Psoas muscle (tissue), 8 donors: ENCODE data around the gene TPD52L2. TPM values are rescaled to one million over a fixed set of nuclear protein-coding genes. Genes with fewer than 3 reads are reported as not detected.

ENCODE experiments used
- ATAC-seq, 4 donors: fragments of 200-7000 bp; cut with Tn5 transposase; one replicate each; pipeline ENCODE4 v1.9.1; 2020; ENCODE audit warnings: moderate library complexity in 3 of 4, mild to moderate bottlenecking in 2 of 4
- DNase-seq, 2 donors: peaks; one replicate each; pipeline ENCODE4 v3.0.0-alpha.2; 2020
- H3K27ac ChIP-seq: fragments of 200-600 bp; one replicate; pipeline ENCODE4 v1.8.0; 2022
- H3K27me3 ChIP-seq, 3 donors: fragments of 200-600 bp in 1 of 3; one replicate each; pipeline versions ENCODE4 v1.6.1 to v1.8.0; 2013 to 2022; ENCODE audit warnings: low read length in 2 of 3, mild to moderate bottlenecking in 2 of 3, moderate library complexity in 1 of 3; ENCODE audit not compliant: insufficient read depth in 3 of 3
- H3K36me3 ChIP-seq, 2 donors: fragments of 200-600 bp in 1 of 2; one replicate each; pipeline versions ENCODE4 v1.6.1 to v1.8.0; 2013 to 2022; ENCODE audit warnings: low read depth in 1 of 2, mild to moderate bottlenecking in 1 of 2, moderate library complexity in 1 of 2; ENCODE audit not compliant: insufficient read depth in 1 of 2
- H3K4me1 ChIP-seq: fragments of 200-600 bp; one replicate; pipeline ENCODE4 v1.8.0; 2022
- H3K4me3 ChIP-seq: fragments of 200-600 bp; one replicate; pipeline ENCODE4 v1.8.0; 2022; ENCODE audit warnings: mild to moderate bottlenecking
- H3K9me3 ChIP-seq: fragments of 200-600 bp; one replicate; pipeline ENCODE4 v1.8.0; 2022
- CTCF ChIP-seq: fragments of 200-600 bp; IDR thresholded peaks from one replicate; pipeline ENCODE4 v1.8.0; 2022; ENCODE audit warnings: antibody characterized with exemption
- WGBS, 3 donors: extraction: QIAGEN DNeasy Blood & Tissue Kit; methylation state at CpG; one replicate each; pipeline versions ENCODE4 v1.1.6 to v1.1.7; 2013; 5-methylcytosine and 5-hydroxymethylcytosine counted together
- intact Hi-C, 2 donors: fragments of 100-400 bp; cut with DNase I; formaldehyde crosslinking; loops; one replicate each; pipeline versions ENCODE4 v1.11.0 to v1.14.2; 2022
- polyA plus RNA-seq, 3 donors: library from polyadenylated mRNA; stranded (reverse); fragments of 200-250 nt; gene quantifications; one replicate each; pipeline ENCODE4 v1.2.3, GENCODE V29; 2013
- total RNA-seq, 4 donors: library from RNA; stranded (reverse); fragmentation: NEBNext Ultra II Directional in 2 of 4; extraction: Animal tissue kit (Norgen Biotek cat#: 25700) in 2 of 4; gene quantifications; one replicate each; pipeline versions ENCODE4 v1.2.1 to v1.2.4, GENCODE V29; 2021 to 2023
- donor health status: healthy with polysubstance abuse.
- donor health status: DM: no; HTN: no; CAD: no; lungs with moderate emphysema.
- donor health status: Bipolar disorder and iron deficiency.
- donor health status: healthy.
- donor health status: DM: yes; HTN: yes; CAD: no.
- donor health status: DM: no; HTN: no; CAD: no.
- donor health status: DM: no; HTN: no; CAD: no.
- donor health status: DM: yes; HTN: yes; CAD: no.

Gene TPD52L2
- total and polyA plus RNA-seq, 7 donors = 40.7 to 152 (median 55.8) TPM

GRCh38 chr20:63861365-63861934, 3.6 kb upstream of the TPD52L2 start, which contains the start of gene ABHD16B:
TSS of gene ABHD16B (plus strand) at chr20:63861498. CDS start at chr20:63861541, 43 bp downstream.
- no peak for DNase-seq
- Histone ChIP-seq H3K27ac (no peak within 1 kb of the TSS), H3K36me3 (peaks cover 3 to 9% of the 10 kb centered on the region in 2 donors), H3K27me3 (peaks cover 0 to 12% (median 0%) of the 10 kb centered on the region in 3 donors), H3K4me3 (no peak within 1 kb of the TSS), H3K4me1 (peaks cover 20% of the 10 kb centered on the region), H3K9me3 (no peaks in the 10 kb centered on the region)
- intact Hi-C loops = no loop called here
- no peak for ATAC-seq
- no peak for TF ChIP-seq CTCF
- WGBS, 3 donors = 96 to 97% (median 96%) methylated on average over 59 of the region's 59 CpGs

- H3K4me3 ChIP-seq = no peak overlapping the region
- WGBS, 3 donors = 96% methylated on average over 77 to 95 of the region's 95 CpGs
- DNase-seq = no peak
- H3K9me3 ChIP-seq = no peaks in the 10 kb centered on the region
- TF ChIP-seq CTCF = no peak
- peaks cover 3 to 9% of the 10 kb centered on the region in 2 donors for H3K36me3 ChIP-seq
- intact Hi-C loops = no loop called here
- H3K27me3 ChIP-seq = peaks cover 0 to 5% (median 0%) of the 10 kb centered on the region in 3 donors
- no peak overlapping the region for H3K27ac ChIP-seq
- peaks cover 20% of the 10 kb centered on the region for H3K4me1 ChIP-seq
- no peak for ATAC-seq
Observed at GRCh38 chr20:63861981-63862901, 2.8 kb upstream of the TPD52L2 start.

DNA sequence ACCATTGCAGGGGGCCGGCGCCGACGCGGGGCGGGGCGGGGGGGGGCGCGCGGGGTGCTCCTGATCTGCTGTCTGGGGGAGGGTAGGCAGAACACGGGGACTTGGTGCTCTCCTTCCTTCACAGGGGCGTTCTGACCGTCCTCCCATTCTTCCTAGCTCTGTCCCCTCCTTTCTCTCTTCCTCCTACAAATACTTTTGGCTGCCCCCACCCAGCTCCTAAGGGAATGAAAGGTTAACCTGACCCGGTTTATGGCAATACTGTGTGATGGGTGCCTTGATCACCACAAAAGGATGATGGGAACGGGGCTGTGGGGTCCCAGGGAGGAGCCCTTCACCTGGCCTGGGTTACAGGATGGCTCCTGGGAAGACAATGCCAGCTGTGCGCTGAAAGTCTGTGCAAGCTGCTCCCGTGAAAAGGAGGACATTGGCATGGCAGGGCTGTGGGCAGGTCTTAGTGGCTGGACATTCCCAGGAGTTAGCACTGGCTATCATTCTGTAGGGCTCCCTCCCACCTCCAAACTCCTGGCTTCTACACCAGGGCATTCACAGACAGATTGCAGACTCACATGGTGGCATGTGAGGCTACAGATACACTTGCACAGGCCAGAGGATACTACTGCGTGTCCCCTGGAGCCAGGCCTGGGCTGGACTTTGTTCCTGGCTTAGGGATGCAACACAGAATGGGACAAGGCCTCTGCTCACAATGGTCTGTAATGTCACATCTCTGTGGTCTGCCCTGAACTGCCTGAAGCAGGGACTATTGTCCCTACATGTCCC, 1.9 kb upstream of the TPD52L2 start:
- ATAC-seq = no peak
- H3K4me1 ChIP-seq = peaks cover 20% of the 10 kb centered on the region
- no peaks in the 10 kb centered on the region for H3K27me3 ChIP-seq
- H3K4me3 ChIP-seq = peak overlapping the region; percentile 99
- no peaks in the 10 kb centered on the region for H3K9me3 ChIP-seq
- no peak for DNase-seq
- intact Hi-C loops = loop anchor here in 1 of 2 donors (1.0 kb wide), 1 partner anchor 33 kb away; no protein-coding TSS in a partner anchor
- TF ChIP-seq CTCF = no peak
- 79 to 82% (median 81%) methylated on average over 16 to 18 of the region's 18 CpGs for WGBS, 3 donors
- H3K36me3 ChIP-seq = peaks cover 3 to 13% of the 10 kb centered on the region in 2 donors
- peak overlapping the region; percentile 96 for H3K27ac ChIP-seq

DNA sequence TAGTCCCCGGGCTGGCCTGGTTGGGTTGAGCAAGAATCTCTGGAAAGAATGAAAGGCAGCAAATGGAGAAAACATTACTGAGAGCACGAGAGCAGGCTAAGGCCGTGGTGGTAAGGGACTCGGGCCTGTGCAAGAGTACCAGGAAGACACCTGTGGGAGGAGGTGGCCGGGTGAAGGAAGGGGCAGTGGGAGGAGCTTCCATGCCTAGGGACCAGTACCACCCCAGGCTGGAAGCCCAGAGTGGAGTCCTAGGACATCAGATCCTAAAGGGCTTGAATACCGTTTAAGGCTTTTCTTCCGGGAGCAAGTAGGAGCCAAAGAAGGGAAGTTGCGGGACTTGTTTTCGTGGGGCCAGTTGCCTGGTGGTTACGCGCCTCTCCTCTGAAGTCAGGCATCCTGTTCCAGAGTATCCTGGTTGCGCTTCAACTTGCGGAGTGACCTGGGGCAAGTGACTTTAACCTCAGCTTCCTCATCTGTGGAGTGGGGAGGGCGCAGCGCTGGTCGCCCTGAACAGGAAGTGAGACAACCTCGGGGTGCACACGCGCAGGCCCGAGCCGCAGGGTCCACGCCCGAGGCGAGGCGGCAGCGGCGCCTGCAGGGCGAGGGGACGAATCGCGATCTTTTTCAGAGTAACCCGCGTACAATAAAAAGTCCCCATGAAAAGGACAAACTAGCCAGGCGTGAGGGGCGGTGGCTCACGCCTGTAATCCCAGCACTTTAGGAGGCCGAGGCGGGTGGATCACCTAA, 1.1 kb upstream of the TPD52L2 start:
- Histone ChIP-seq H3K27ac (peak overlapping the region; percentile 96), H3K36me3 (peaks cover 3 to 20% of the 10 kb centered on the region in 2 donors), H3K27me3 (no peaks in the 10 kb centered on the region), H3K9me3 (no peaks in the 10 kb centered on the region), H3K4me3 (peak overlapping the region; percentile 99), H3K4me1 (peaks cover 14% of the 10 kb centered on the region)
- DNase-seq = peak; percentile 83 to 91
- peak; percentile 53 for TF ChIP-seq CTCF
- 9 to 10% (median 10%) methylated on average over 38 of the region's 38 CpGs for WGBS, 3 donors
- ATAC-seq = peak; percentile 69 to 78 (median 70)
- intact Hi-C loops = loop anchor here in 1 of 2 donors (1.0 kb wide), 2 partner anchors 32 to 78 kb away; no protein-coding TSS in a partner anchor
